WERI-Rb-1 (cell line): ENCODE results near the gene RABGGTB.
"Not testable (repeated sequence)": the region's sequence is repeated elsewhere in the genome, so short reads cannot be mapped to it uniquely, and the experiment has no call there.

Source experiments
- DNase-seq: peaks from one replicate; pipeline ENCODE4 v3.0.0-alpha.2; 2020
- H3K27ac ChIP-seq: fragments of 250-450 bp; sonication (Bioruptor Pico); 2 replicates; pipeline ENCODE4 v1.5.1; 2020; ENCODE audit warnings: mild to moderate bottlenecking, moderate library complexity
- H3K27me3 ChIP-seq: fragments of 250-450 bp; sonication (Bioruptor Pico); 2 replicates; pipeline ENCODE4 v1.5.1; 2021; ENCODE audit warnings: mild to moderate bottlenecking, low read depth, moderate library complexity; ENCODE audit not compliant: insufficient read depth, severe bottlenecking
- H3K36me3 ChIP-seq: fragments of 250-450 bp; sonication (Bioruptor Pico); 2 replicates; pipeline ENCODE4 v1.5.1; 2020; ENCODE audit warnings: mild to moderate bottlenecking, moderate library complexity
- H3K4me3 ChIP-seq: 2 replicates; pipeline ENCODE4 v1.5.1; 2011; ENCODE audit warnings: low read depth, mild to moderate bottlenecking, control low read depth, low read length
- H3K9me3 ChIP-seq: fragments of 250-450 bp; sonication (Bioruptor Pico); 2 replicates; pipeline ENCODE4 v1.5.1; 2021; ENCODE audit warnings: mild to moderate bottlenecking, moderate library complexity; ENCODE audit not compliant: severe bottlenecking
- TF ChIP-seq, protein P1 (sequence below): IDR thresholded peaks from 2 replicates; pipeline ENCODE4 v1.5.1; 2011; ENCODE audit warnings: low read depth, mild to moderate bottlenecking, control low read depth, inconsistent platforms, low read length

The RABGGTB gene

DNA sequence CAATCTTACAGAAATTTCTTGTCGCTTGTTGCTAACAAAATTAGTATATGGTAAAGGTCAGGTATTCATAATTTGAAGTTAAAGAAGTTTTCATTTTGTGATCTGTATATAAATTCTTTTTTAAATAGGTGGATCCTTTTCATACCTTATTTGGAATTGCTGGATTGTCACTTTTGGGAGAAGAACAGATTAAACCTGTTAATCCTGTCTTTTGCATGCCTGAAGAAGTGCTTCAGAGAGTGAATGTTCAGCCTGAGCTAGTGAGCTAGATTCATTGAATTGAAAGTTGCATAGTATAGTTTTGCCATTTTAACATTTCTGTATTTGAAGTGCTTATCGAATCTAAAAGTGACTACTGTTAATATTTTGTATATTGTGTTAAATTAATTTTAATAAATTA lies 8.3 kb downstream of the RABGGTB start:
- no peak for DNase-seq
- Histone ChIP-seq H3K27me3 (no peaks in the 10 kb centered on the region), H3K27ac (no peak overlapping the region), H3K9me3 (no peaks in the 10 kb centered on the region), H3K4me3 (no peak overlapping the region), H3K36me3 (peaks cover 72% of the 10 kb centered on the region)
- TF ChIP-seq, protein P1, sequence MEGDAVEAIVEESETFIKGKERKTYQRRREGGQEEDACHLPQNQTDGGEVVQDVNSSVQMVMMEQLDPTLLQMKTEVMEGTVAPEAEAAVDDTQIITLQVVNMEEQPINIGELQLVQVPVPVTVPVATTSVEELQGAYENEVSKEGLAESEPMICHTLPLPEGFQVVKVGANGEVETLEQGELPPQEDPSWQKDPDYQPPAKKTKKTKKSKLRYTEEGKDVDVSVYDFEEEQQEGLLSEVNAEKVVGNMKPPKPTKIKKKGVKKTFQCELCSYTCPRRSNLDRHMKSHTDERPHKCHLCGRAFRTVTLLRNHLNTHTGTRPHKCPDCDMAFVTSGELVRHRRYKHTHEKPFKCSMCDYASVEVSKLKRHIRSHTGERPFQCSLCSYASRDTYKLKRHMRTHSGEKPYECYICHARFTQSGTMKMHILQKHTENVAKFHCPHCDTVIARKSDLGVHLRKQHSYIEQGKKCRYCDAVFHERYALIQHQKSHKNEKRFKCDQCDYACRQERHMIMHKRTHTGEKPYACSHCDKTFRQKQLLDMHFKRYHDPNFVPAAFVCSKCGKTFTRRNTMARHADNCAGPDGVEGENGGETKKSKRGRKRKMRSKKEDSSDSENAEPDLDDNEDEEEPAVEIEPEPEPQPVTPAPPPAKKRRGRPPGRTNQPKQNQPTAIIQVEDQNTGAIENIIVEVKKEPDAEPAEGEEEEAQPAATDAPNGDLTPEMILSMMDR = no peak

DNA sequence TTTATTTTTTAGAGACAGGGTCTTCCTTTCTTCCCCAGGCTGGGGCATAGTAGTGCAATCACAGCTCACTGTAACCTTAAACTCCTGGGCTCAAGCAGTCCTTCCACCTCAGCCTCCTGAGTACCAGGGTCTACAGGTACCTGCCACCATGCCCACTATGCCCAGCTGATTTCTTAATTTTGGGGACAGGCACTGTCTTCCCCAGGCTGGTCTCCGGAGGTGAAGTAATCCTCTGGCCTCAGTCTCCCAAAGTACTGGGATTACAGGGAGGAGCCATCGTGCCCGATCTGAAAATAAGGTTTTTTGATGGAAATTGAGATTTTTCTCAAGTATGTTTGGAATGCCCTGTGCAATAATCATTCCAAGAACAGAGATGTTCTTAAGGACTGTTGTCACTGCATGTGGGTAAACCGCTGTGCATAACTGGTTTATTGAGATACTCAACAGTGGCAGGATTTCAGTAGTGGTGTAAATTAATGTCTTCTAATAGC lies 9.7 kb downstream of the RABGGTB start:
- no peak overlapping the region for H3K27ac ChIP-seq
- no peak overlapping the region for H3K4me3 ChIP-seq
- no peak for DNase-seq
- H3K27me3 ChIP-seq = no peaks in the 10 kb centered on the region
- TF ChIP-seq, protein P1 = no peak
- no peaks in the 10 kb centered on the region for H3K9me3 ChIP-seq
- peaks cover 58% of the 10 kb centered on the region for H3K36me3 ChIP-seq

DNA sequence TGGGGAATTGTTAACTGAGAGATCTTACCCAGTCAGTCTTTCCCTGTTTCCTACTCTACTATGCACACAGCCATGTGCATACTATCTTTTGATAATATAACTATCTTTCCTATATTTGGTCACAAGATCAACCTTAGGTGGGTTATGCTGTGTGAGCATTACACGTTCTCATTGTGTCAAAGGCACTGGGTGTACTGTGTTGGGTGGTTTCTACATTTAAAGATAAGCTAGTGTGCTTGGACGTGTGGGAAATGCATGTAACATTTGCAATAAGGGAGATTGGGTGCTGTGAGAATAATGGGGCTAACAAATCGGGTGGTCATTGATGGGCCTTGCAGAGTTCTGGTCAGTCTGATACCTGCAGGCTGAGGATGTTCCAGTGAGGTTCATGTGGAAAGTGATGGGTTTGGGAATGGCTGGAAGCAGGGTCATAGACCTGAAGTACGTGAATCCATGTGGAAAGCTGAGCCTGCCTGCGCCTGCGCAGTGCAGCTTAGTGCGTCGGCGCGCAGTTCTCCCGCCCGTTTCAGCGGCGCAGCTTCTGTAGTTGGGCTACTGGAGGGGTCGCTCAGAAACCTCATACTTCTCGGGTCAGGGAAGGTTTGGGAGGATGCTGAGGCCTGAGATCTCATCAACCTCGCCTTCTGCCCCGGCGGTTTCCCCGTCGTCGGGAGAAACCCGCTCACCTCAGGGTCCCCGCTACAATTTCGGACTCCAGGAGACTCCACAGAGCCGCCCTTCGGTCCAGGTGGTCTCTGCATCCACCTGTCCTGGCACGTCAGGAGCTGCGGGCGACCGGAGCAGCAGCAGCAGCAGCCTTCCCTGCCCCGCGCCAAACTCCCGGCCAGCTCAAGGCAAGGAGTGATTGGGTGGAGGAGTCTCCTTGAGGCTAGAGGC lies 10.6 kb downstream of the RABGGTB start, which contains the start of gene MSH4:
TSS of gene MSH4 (plus strand) at position 507 of the 897 bp plus-strand sequence. CDS start at position 611, 104 bp downstream.
- Histone ChIP-seq H3K36me3 (peaks cover 49% of the 10 kb centered on the region), H3K27me3 (no peaks in the 10 kb centered on the region), H3K27ac (no peak within 1 kb of the TSS), H3K4me3 (no peak within 1 kb of the TSS), H3K9me3 (no peaks in the 10 kb centered on the region)
- no peak for DNase-seq
- TF ChIP-seq, protein P1 = no peak

DNA sequence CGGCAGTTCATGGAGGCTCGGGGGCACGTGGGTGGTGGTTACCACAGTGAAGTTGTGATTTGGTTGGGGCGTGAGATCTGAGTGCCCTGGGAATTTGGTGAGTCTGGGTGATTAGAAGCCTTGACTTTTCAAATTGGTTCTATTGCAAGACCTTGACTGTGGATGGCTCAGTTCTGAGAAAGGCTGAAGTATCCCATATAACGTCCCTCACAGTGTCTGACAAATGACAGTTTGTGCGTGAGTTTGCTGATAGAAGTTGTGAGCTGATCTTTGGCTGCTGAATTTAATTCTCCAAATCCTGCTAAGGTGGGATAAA lies 11.2 kb downstream of the RABGGTB start:
- no peak for DNase-seq
- TF ChIP-seq, protein P1 = no peak
- H3K27me3 ChIP-seq = no peaks in the 10 kb centered on the region
- H3K9me3 ChIP-seq = no peaks in the 10 kb centered on the region
- H3K4me3 ChIP-seq = no peak overlapping the region
- no peak overlapping the region for H3K27ac ChIP-seq
- peaks cover 43% of the 10 kb centered on the region for H3K36me3 ChIP-seq

DNA sequence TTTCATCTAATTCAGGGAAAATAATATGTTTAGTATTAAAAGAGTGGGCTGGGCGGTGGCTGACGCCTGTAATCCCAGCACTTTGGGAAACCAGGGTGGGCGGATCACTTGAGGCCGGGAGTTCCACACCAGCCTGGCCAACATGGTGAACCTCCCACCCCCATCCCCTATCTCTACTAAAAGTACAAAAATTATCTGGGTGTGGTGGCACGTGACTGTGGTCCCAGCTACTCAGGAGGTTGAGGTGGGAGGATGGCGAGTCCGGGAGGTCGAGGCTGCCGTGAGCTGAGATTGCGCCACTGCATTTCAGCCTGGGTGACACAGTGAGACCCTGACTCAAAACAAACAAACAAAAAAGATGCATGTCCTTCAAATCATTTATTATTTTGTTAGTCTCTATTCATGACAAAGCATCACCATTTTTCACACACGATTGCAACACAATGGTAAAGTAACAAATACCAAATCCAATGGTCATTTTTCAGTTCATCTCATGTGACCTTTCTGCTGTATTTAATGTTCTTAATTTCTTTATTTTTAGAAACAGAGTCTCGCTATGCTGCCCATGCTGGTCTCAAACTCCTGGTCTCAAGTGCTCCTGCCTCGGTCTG lies 11.7 kb downstream of the RABGGTB start:
- no peaks in the 10 kb centered on the region for H3K27me3 ChIP-seq
- TF ChIP-seq, protein P1 = no peak
- H3K36me3 ChIP-seq = peaks cover 38% of the 10 kb centered on the region
- no peaks in the 10 kb centered on the region for H3K9me3 ChIP-seq
- no peak overlapping the region for H3K4me3 ChIP-seq
- no peak for DNase-seq
- no peak overlapping the region for H3K27ac ChIP-seq

DNA sequence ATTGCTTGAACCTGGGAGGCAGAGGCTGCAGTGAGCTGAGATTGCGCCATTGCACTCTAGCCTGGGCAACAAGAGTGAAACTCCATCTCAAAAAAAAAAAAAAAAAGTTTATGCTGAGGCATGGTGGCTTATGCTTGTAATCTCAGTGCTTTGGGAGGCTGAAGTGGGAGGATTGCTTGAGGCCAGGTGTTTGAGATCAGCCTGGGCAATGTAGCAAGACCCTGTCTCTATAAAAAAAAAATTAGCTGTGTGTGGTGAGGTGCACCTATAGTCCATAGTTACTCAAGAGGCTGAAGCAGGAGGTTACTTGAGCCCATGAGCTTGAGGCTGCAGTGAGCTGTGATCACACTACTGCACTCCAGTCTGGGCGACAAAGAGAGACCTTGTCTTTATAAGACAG lies 15.4 kb downstream of the RABGGTB start:
- not testable (repeated sequence) for H3K27ac ChIP-seq

More for the DNA sequence above, 15.4 kb downstream of the RABGGTB start:
- not testable (repeated sequence) for H3K27me3 ChIP-seq, H3K36me3 ChIP-seq, H3K9me3 ChIP-seq, DNase-seq, H3K4me3 ChIP-seq
